Loucy (cell line): ENCODE results near the gene GSE1.

Experiments
- CTCF ChIP-seq: fragments of 200-600 bp; sonication (generic); conservative IDR thresholded peaks from 2 replicates; pipeline ENCODE4 v1.5.1; 2014; ENCODE audit warnings: mild to moderate bottlenecking, antibody characterized with exemption, low read length
- EZH2phosphoT487 ChIP-seq: fragments of 200-600 bp; IDR thresholded peaks from 2 replicates; pipeline ENCODE4 v1.6.1; 2018; ENCODE audit warnings: antibody characterized with exemption, mild to moderate bottlenecking, moderate library complexity, borderline replicate concordance

GRCh38 chr16:85605912-85606841, 6.9 kb upstream of the GSE1 start:
- TF ChIP-seq CTCF (no peak), EZH2phosphoT487 (no peak)
